Endothelial cell of umbilical vein (primary cell): ENCODE data around the gene GRID2. TPM values are rescaled to one million over a fixed set of nuclear protein-coding genes. Genes with fewer than 3 reads are reported as not detected.

Experiments
- BruUV-seq: library from RNA; stranded (reverse); fragments of 400-500 nt; replicated peaks from 2 replicates; lab custom pipeline; 2021; lab: Mats Ljungman, UMichigan
- CTCF ChIA-PET: fragments of 300-600, 350-600 bp; sonication (Branson Sonifier 250); formaldehyde crosslinking; loops from one replicate; lab custom pipeline; 2021; ENCODE audit warnings: antibody characterized with exemption, inconsistent platforms; lab: Charles Lee
- POLR2A ChIA-PET: fragments of 300-600, 350-600 bp; sonication (Branson Sonifier 250); formaldehyde crosslinking; loops from one replicate; lab custom pipeline; 2021; ENCODE audit warnings: antibody characterized with exemption, inconsistent platforms; lab: Charles Lee
- DNase-seq: peaks from one replicate; pipeline ENCODE4 v3.0.0-alpha.2; 2011; ENCODE audit warnings: low read depth, low spot score
- FAIRE-seq: peaks from 2 replicates; lab custom pipeline; 2011; peaks lifted over from hg19 to GRCh38; lab: Jason Lieb, UNC
- H2AFZ ChIP-seq: 2 replicates; pipeline ENCODE4 v1.6.0; 2012; ENCODE audit warnings: low read depth, low read length, control low read depth, inconsistent platforms
- H3K27ac ChIP-seq: 2 replicates; pipeline ENCODE4 v1.5.1; 2011; ENCODE audit warnings: low read depth, mild to moderate bottlenecking, control low read depth, low read length, moderate library complexity; ENCODE audit not compliant: insufficient read depth
- H3K27me3 ChIP-seq, 2 experiments: 2 replicates each; pipeline versions ENCODE4 v1.6.0 to v1.6.1; 2011; ENCODE audit warnings: low read length in 2 of 2, mixed read lengths in 1 of 2; ENCODE audit not compliant: control insufficient read depth in 2 of 2, insufficient read depth in 2 of 2
- H3K36me3 ChIP-seq, 2 experiments: 2 replicates in 1 of 2; 3 replicates in 1 of 2; pipeline ENCODE4 v1.5.1; 2011; ENCODE audit warnings: low read length in 2 of 2, mild to moderate bottlenecking in 1 of 2, moderate library complexity in 1 of 2; ENCODE audit not compliant: control insufficient read depth in 2 of 2, insufficient read depth in 2 of 2; ENCODE audit errors: extremely low read depth in 1 of 2
- H3K4me1 ChIP-seq: 3 replicates; pipeline ENCODE4 v1.5.1; 2011; ENCODE audit warnings: mild to moderate bottlenecking, low read length; ENCODE audit not compliant: control insufficient read depth, insufficient read depth; ENCODE audit errors: extremely low read depth
- H3K4me2 ChIP-seq: 2 replicates; pipeline ENCODE4 v1.6.1; 2011; ENCODE audit warnings: low read length, control low read depth, mixed read lengths; ENCODE audit not compliant: insufficient read depth
- H3K4me3 ChIP-seq, 3 experiments: fragments of 200-600 bp in 1 of 3; sonication (generic), shearing (Covaris generic) in 1 of 3; replicated peaks in 1 of 3; 2 replicates each; pipeline ENCODE4 v1.5.1; 2011 to 2016; ENCODE audit warnings: control low read depth in 3 of 3, low read length in 3 of 3, mild to moderate bottlenecking in 2 of 3, inconsistent platforms in 1 of 3, low read depth in 1 of 3, moderate library complexity in 1 of 3; ENCODE audit not compliant: insufficient read depth in 1 of 3
- H3K79me2 ChIP-seq: 2 replicates; pipeline ENCODE4 v1.6.0; 2012; ENCODE audit warnings: low read length, inconsistent platforms; ENCODE audit not compliant: control insufficient read depth, insufficient read depth
- H3K9ac ChIP-seq: replicated peaks from 2 replicates; pipeline ENCODE3; 2011; ENCODE audit warnings: low read length, control low read depth; ENCODE audit not compliant: insufficient read depth; ENCODE audit errors: extremely low read depth
- H3K9me1 ChIP-seq: replicated peaks from 3 replicates; pipeline ENCODE4 v1.6.0; 2011; ENCODE audit warnings: mild to moderate bottlenecking, low read length; ENCODE audit not compliant: control insufficient read depth, insufficient read depth; ENCODE audit errors: extremely low read depth
- H3K9me3 ChIP-seq: replicated peaks from 2 replicates; pipeline ENCODE4 v1.5.1; 2012; ENCODE audit warnings: low read length, inconsistent platforms; ENCODE audit not compliant: control insufficient read depth, insufficient read depth
- H4K20me1 ChIP-seq: replicated peaks from 2 replicates; pipeline ENCODE3; 2011; ENCODE audit warnings: mild to moderate bottlenecking, low read length; ENCODE audit not compliant: control insufficient read depth, insufficient read depth; ENCODE audit errors: extremely low read depth
- CTCF ChIP-seq, 2 donors: IDR thresholded peaks; 1 replicate in 1 of 2; 2 replicates in 1 of 2; pipeline ENCODE4 v1.5.1; 2011; ENCODE audit warnings: low read length in 2 of 2, mild to moderate bottlenecking in 2 of 2, moderate library complexity in 2 of 2, control low read depth in 1 of 2, inconsistent platforms in 1 of 2, low read depth in 1 of 2; ENCODE audit not compliant: insufficient read depth in 1 of 2; ENCODE audit errors: extremely low read depth in 1 of 2
- EZH2 ChIP-seq: IDR thresholded peaks from 2 replicates; pipeline ENCODE4 v1.6.1; 2012; ENCODE audit warnings: borderline replicate concordance, low read depth, mild to moderate bottlenecking, moderate library complexity, low read length, inconsistent platforms; ENCODE audit not compliant: severe bottlenecking
- FOS ChIP-seq: IDR thresholded peaks from 2 replicates; pipeline ENCODE4 v1.6.1; 2011; ENCODE audit warnings: mild to moderate bottlenecking, low read length, moderate library complexity, borderline replicate concordance; ENCODE audit not compliant: insufficient read depth
- JUN ChIP-seq: IDR thresholded peaks from 2 replicates; pipeline ENCODE4 v1.6.1; 2011; ENCODE audit warnings: borderline replicate concordance, low read depth; ENCODE audit not compliant: insufficient read length, insufficient read depth
- dilution Hi-C: fragments of 300-500 bp; cut with MboI; formaldehyde crosslinking; loops from one replicate; pipeline ENCODE4 v1.15.0; 2019; ENCODE audit warnings: low sequenced_read_pairs; ENCODE audit not compliant: extremely low pct_ligation_motif_present
- intact Hi-C: fragments of 100-400 bp; cut with micrococcal nuclease; formaldehyde crosslinking; loops from one replicate; pipeline ENCODE4 v1.10.0; 2022
- polyA plus RNA-seq, 4 experiments: library from polyadenylated mRNA; depleted of rRNA in 3 of 4; stranded (reverse) in 3 of 4; unstranded in 1 of 4; fragments of >200 nt; gene quantifications; 2 replicates each; pipeline versions ENCODE4 v1.2.1 to v1.2.3, GENCODE V29; 2011 to 2012; ENCODE audit warnings: missing spikeins in 1 of 4
- total RNA-seq: library from RNA; stranded (reverse); gene quantifications from 2 replicates; pipeline ENCODE4 v1.2.3, GENCODE V29; 2021

Gene GRID2
- total and polyA plus RNA-seq, 2 donors (not counting 3 experiments of a cell fraction or from before 2014, with no cell fraction given) = not detected

GRCh38 chr4:93788712-93789111 lies 1484.9 kb downstream of the GRID2 start:
- no peaks in the 10 kb centered on the region for H3K36me3 ChIP-seq
- H3K27me3 ChIP-seq = peaks cover 0 to 3% of the 10 kb centered on the region in 2 experiments
- no peak overlapping the region for H3K27ac ChIP-seq
- DNase-seq (peak; percentile 22), FAIRE-seq (peak; percentile 68)
- no peaks in the 10 kb centered on the region for H3K79me2 ChIP-seq
- no peaks in the 10 kb centered on the region for H3K4me1 ChIP-seq
- no peak overlapping the region for H2AFZ ChIP-seq
- intact Hi-C loops = no loop called here
- no peaks in the 10 kb centered on the region for H3K9me1 ChIP-seq
- dilution Hi-C loops = no loop called here
- no peaks in the 10 kb centered on the region for H4K20me1 ChIP-seq
- no peak overlapping the region for H3K4me2 ChIP-seq
- ChIA-PET CTCF (interaction anchor here (2.4 kb wide), 1 partner anchor 1336 kb away, joined by 5 read pairs; no protein-coding TSS in a partner anchor), POLR2A (no interaction called here)
- no peak overlapping the region for H3K9ac ChIP-seq
- no peak for TF ChIP-seq EZH2
- TF ChIP-seq CTCF (IDR thresholded peaks at IDR 0.05; ENCODE audit: extremely low read depth in 1 of 2, insufficient read depth in 1 of 2, low read depth in 1 of 2, low read length in 2 of 2) = peak in 1 of 2 donors; percentile 40
- TF ChIP-seq FOS = no peak
- TF ChIP-seq JUN = no peak
- H3K9me3 ChIP-seq = no peaks in the 10 kb centered on the region
- no TSS peak for BruUV-seq
- no peak overlapping the region for H3K4me3 ChIP-seq
